Activated naive CD4-positive, alpha-beta T cell (primary cell): ENCODE results near the gene SERPINA5.

ENCODE experiments used
- DNase-seq, 4 experiments: peaks; one replicate each; lab custom pipeline; 2025; lab: John Stamatoyannopoulos, UW

The SERPINA5 gene, protein sequence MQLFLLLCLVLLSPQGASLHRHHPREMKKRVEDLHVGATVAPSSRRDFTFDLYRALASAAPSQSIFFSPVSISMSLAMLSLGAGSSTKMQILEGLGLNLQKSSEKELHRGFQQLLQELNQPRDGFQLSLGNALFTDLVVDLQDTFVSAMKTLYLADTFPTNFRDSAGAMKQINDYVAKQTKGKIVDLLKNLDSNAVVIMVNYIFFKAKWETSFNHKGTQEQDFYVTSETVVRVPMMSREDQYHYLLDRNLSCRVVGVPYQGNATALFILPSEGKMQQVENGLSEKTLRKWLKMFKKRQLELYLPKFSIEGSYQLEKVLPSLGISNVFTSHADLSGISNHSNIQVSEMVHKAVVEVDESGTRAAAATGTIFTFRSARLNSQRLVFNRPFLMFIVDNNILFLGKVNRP

DNA sequence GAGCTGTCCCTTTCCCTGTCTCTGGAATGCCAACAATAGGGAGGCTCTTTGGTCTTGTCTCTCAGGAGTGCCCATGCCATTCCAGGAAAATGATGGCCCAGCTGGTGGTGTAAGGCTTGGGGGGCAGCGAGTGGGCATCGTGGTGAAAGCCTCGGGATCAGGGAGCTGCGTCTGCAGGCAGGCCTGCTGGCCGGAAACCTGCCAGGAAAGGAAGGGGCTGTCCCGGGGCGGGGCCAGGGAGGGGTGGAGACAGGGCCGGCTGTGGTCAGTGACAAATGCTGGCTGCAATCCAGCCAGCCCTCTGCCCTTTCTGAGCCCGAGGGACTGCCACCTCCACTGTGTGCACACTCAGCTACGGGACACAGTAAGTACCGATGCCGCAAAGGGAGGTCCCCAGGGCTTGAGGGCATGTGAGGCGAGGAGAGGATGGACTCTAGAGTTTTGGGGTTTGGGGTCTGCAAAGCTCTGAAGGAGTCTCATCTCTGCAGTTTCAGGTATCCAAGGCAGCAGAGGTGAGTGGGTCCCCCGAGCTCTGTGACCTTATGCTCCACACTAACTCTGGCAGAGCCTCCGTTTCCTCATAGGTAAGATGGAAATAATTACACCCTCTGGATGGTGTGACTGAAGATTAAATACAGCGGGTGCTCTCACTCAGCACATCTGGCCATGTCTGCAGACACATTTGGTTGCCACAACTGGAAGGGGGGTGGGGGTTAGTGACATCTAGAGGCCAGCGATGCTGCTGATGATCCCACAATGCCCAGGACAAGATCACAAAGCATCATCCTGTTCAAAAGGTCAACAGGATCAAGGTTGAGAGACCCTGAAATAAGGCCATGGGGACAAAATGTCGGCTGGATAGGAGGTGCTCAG is at the start of gene SERPINA5:
TSS of gene SERPINA5 (plus strand) at position 300 of the 873 bp plus-strand sequence. CDS start 5,937 bp downstream, outside the sequence.
- no peak for DNase-seq

DNA sequence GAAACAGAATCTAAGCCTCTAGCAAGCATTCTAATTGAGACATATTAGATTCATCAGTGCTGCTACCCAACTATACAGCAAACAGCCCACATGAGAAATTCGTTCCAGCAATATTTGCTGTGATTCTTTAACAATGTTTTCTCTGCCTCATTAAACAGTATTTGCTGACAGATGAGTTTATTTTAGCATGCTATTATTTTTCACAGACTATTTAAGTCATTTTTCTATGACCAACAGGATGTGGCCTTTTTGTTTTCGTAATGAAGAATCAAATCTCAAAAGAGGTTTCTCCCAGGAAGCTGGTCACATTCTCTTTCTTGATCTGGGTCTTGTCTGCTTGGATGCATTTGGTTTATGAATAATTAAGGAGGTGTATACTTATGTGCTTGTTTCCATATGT is 48.8 kb upstream of the SERPINA5 start:
- DNase-seq = no peak

DNA sequence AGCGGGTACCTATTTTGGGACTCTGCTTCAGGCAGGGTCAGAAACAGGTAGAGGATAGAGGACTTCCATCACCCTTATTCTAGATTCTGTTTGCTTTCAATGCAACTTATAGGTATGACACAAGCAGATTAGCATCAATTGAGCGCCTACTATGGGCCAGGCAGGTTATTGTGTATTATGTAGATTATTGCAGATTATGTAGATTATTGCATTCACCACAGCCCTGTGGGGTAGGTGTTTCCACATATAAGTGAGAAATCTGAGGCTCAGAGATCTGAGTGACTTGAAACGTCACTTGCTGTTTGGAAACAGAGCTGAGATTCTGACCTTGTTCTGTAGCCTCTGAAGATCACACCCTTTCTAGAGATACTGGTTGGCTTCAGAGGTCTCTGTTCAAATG is 45.7 kb upstream of the SERPINA5 start:
- DNase-seq = no peak

DNA sequence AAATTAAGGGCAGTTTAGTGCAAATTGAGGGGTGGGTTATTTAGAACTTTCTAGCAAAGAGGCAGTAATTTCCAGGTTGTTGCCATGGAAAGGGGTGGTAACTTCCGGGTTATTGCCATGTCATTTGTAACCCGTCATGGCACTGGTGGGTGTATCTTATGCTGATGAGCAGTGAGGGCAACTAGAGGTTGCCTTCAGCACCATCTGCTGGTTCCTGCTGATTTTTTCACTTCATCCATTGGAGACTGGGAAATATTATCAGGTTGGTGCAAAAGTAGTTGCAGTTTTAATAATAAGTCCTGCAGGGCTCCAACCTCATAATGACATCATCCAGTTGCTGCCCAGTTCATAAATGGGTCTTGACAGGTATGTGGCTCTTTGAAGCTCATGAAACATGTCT is 44.4 kb upstream of the SERPINA5 start:
- DNase-seq = no peak

DNA sequence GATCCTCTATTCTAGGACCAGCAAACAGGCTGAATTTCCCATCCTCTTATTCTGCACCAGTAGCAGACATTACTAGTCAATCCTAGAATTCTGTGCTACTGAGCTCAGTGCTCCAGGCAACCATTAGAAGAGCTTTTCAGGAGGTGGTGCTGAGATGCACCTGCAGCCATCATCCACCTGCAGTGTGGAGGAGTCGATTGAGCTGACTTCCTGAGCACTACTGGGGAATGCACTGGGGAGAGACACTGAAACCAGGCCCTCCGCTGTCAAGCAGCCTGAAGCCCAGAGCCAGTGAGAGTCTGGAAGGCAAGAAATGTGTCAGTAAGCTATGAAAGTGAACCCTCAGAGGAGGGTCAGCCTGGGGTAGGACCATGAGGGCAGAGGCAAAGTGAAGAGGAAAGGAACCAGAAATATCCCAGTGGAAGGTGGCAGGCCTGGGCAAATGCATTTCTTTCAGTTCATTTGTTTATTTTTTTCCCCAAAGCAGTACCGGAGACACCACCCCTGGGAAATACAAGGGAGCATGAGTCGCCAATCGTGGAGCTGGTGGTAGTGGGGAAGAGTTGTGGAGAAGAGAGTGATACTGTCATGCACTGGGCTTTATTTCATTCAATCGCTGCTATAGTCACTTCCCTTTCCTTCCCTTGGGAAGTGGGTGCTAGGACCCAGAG is 43.0 kb upstream of the SERPINA5 start:
- no peak for DNase-seq

DNA sequence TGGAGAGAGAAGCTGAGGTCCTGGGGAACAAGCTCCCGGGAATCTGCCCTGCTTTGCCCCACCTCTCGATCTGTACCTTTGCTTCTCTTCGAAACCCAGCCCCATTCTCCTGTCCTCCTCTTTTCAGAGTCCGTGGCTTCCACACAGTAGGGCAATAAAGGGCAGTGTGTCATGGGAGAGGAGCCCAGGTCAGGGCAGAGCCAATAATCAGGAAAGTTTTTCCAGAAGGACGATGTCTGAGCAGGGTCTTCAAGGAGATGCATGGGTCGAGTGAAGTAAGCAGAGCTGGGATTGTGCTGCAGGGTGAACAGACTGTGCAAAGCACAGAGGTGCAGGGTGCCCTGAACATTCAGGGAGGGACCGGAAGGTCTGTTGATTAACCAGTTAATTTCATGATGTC is 42.0 kb upstream of the SERPINA5 start:
- no peak for DNase-seq

DNA sequence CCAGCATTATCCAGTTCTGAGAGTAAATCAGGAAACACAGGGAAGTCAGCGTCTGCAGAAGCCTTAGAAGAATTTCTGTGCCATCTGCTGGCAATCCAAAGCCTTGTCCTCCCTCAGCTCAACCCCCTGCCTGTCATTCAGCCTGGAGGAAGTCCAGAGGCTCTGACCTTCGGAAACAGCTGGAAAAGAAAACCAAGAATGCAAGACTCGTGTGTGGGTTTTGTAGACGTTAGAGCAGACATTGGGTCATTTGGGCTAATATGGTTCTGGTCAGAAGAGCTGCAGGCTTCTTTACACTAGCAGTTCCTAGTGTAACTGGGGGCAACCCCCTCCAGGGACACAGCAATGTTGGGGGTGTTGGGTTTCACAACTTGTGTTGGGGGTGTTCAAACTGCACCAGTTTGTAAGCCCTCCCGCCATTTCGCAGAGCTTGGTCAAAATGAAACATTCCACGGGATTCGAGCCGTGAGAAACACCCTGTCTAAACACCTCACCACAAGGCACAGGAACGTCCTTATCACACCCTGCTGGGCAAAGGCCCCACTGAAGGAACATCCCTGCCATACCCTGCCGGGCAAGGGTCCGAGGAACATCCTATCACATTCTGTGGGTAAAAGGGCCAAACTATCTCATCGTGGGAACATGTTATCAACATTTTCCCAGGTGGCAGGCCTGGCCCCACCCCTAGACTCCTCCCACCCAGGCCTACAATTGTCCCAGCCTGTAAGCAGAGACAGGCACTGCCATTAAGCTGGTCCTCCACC is 41.0 kb upstream of the SERPINA5 start:
- no peak for DNase-seq

DNA sequence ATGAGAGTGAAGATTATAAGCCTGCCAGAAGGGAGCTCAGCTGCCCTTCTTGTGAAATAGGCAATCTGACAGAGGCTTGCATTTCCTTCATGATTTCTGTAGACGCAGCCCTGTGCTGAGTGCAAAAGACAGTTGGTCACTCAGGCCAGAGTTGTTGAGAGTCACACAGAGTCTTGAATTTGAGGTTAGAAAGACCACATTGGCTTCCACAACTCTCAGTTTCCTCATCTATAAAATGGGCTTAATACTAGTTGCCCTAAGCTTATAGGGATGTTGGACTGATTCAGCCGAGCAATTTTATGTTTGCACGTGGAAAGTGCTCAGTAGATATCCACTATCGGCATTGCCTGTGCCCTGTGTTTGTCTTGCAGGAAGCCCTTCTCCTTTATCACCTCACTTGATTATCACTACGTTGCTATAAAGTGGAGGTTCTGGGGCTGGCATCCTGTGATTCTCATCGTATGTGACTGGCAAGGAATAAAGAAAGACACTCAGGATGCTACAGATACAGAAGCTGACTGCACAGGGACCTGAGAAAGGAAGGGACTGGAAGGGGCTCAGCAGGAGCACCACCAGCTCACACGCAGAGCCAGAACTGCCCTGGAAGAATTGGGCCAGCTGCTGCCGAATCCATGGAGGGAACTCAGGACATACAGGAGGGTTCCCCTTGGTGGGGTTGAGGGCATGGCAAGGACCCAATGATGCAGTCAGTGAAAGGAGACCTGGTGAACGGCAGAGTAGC is 39.8 kb upstream of the SERPINA5 start:
- no peak for DNase-seq

DNA sequence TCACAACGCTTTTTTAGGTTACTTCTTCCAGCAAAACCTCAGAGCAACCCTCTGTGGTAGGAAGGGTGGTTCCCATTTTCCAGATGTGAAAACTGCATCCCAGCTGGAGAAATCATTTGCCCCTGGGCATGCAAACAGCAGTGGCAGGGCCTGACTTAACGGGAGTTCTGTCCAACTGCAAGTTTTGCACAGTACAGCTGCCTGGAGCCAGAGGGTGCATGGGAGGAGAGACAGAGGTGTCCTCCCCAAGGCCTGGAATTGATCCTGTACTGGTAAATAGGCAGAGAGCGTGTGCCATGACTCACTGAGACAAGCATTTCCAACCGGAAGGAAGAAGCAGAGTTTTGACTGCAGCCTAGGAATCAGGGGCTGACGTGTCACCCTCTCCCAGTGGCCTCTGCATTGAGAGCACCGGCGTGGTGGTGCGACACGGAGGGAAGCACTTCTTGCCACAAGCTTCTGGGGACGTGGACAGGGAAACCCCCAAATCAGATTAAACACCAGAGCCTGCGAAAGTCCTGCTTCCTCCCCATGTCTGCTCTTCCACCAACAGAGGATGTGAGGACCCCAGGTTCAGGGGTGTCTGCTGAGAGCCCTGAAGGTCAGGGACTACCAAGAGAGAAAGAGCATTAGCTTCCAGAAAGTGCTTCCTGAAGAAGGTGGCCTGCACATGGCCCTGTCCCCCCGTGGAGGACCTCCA is 39.0 kb upstream of the SERPINA5 start:
- no peak for DNase-seq

DNA sequence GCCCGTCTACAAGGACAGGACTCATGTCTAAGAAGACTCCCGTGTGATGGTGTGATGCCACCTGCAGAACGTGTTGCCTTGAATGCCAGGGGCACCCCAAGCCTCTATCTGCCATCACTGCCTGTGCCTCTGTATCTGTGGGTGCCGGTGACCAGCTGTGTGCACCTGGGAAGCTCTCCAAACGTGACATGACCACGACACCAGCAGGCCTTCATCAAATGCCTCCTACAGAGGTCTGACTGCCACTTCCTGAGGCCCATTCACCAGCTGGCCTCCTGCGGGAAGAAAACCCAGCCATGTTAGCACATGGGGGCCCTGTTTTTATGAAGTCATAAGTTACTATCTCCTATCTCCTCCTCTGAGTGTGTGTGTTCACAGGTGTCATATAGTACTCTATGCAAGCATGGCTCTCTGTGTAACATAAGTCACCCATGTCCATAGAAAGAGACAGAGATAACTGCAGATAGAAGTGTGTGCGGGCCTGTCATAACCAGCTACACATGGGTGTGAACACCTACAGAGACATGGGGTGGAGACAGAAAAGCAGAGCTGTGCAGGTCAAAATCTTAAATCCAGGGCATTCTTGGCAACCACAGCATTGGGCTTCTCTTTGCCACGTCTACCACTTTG is 38.3 kb upstream of the SERPINA5 start:
- no peak for DNase-seq

DNA sequence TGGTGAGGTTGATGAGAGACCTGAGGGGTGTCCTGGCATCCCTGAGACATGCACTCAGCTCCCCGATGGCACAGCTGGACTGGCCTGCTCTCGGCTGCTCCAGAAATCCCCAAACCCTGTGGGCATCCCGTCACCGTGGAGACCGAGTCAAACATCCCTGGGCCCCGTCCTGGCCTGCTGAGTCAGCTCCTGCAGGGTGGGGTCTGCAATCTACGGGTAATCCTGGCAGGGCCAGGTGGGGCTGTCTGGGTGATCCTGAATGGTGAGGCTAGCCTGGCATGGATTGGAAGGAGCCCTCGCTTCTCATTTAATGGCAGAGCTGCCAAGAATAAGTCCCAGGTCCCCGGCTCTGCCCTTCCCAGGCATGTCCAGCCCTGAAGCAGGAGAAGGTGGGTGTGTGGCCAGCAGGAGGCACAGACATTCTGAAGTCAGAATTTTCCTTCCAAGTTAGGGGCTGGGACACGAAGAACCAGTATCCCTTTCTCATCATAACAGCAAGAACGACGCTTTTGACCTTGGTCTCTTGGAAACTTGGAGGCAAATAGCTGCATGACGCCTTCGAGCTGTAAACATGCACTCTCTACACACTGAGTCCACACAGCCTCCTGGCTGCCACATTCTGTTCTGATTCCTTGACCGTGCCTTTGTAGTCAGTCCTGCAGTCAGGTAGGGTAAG is 37.6 kb upstream of the SERPINA5 start:
- DNase-seq = no peak

DNA sequence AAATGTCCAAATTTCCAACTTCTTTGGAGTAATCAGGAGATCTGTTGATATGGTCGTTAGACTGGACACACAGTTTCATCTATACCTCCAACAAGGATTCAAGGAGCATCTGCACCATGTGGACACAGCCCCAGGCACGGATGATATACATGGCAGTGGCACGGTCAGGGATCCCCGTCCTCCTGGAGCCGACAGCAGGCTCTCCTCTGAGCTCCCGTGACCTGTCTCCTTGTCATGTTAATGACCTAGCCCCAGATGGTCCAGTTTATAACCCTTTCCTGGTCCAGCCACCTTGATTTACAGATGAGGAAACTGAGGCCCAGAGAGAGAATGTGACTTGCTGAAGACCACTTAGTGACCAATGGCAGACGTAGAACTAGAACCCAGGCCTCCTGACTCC is 36.5 kb upstream of the SERPINA5 start:
- no peak for DNase-seq

DNA sequence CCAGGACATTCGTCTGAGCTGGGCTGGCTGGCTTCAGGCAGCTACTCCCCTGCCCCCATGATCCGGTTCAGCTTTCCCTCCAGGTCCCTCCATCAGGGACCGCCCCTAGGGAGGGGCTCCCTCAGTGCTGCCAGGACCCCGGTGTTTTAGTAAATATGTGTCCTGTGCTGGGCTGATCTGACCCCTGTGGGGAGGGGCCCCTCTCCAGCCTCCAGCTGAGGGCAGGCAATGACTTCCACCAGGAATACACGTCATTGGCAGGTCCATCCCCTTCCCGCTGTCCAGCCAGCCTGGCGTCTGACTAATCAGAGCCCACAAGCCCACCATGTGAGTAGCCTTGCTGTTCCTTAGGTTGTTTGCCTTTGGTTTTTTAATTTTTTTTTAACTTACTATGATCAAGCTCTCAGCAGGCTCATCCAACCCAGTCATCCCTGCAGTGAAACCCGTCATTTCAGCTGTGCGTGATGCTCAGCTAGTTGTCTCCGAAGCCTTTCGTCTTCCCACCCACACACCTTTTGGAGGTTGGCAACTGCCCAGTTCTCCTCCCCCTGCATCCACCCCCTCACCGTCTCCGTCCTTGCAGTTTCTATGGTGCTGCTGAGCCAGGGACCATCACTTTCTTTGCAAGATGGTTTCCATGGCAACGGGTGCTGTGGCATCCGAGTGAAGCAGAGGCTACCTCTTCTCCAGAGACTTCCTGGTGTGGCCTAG is 35.9 kb upstream of the SERPINA5 start:
- DNase-seq = no peak

DNA sequence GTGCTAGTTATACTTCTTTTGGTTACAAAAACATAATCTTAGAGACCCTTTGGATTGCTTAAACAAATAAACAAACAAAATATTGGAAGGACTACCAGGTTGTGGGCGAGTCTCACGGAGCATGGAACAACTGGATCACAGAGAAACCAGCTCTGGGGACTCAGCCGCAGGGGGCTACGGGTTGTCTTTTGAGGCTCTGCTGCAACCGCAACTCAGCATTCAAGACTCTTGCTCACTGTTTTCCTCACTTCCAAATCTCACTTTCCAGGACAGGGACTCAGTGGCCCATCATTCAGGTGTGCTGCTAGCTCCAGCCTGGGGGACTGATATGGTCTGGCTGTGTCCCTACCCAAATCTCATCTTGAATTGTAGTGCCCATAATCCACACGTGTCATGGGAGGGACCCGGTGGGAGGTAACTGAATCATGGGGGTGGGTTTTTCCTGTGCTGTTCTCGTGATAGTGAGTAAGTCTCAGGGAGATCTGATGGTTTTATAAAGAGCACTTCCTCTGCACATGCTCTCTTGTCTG is 34.0 kb upstream of the SERPINA5 start:
- no peak for DNase-seq

DNA sequence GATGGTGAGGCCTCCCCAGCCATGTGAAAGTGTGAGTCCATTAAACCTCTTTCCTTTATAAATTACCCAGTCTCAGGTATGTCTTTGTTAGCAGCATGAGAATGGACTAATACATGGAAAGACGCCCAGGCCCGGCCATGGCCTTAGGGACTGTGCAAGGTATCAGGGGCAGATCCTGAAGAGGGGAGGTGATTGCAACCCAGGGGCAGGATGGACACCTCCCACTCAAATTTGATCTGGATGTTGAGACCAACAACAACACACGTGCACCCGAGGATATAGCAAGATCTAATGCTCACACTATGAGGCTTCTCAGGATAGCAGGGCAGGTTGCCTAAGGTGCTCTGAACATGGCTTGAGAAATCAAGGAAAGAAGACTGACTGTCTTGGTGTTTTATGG is 33.5 kb upstream of the SERPINA5 start:
- DNase-seq = no peak

DNA sequence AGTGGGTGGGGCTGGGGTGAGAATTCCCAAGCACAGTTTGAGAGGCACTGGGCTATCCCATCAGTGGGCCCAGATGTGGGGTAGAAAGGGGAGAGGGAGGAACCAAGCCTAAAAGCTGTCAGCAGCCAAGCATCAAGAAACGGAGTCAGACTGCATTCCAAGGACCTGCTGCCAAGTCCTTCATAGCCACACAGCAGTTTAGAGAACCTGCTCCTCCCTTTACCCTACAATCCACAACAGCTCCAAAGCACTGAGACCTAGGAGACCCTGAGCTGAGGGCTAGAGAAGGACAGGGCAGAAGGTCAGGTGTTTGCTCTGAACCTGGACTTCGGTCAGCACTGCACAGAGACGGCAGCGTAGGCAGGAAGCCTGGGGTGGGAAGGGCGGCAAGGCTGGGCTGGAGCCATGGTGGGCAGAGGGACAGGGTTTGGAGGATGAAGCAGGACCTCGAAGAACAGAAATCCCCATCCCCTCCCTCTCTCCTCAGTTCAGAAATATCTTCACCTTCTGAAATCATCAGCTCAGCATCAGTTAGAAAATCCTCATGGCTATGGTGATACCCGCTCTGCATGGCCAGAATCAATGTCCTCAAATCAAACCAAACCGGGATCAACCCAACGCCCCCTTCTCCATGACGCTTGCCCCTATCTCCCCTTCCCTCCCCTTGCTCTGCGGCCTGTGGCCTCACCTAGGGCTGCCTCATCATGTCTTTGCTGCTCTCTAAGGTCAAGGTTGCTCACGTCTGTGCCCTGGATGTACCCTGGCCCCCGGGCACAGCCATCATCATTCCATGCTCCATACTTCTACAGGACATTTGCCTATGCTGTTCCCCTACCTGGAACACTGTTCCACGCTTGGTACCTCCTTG is 32.9 kb upstream of the SERPINA5 start:
- DNase-seq = no peak
